ENCODE results near the gene CC2D1A. TPM values are rescaled to one million over a fixed set of nuclear protein-coding genes. Genes with fewer than 3 reads are reported as not detected.
A peak's percentile ranks its signal among the peaks of the same experiment; 100 is the strongest.

Gene CC2D1A
- total RNA-seq, 1 donor from 2014 or later = 35.2 TPM

- H3K4me1 Mint-ChIP-seq (ENCODE audit: low read depth) = peaks cover 12% of the 10 kb centered on the region
- H3K9me3 Mint-ChIP-seq (ENCODE audit: low read depth) = no peaks in the 10 kb centered on the region
- peaks cover 3% of the 10 kb centered on the region for H3K36me3 Mint-ChIP-seq (ENCODE audit: low read depth)
- no peak for TF ChIP-seq CTCF (IDR thresholded peaks at IDR 0.05)
- H3K4me3 Mint-ChIP-seq (ENCODE audit: unreplicated experiment) = peak overlapping the region; percentile 89
- no peaks in the 10 kb centered on the region for H3K27me3 Mint-ChIP-seq (ENCODE audit: low read depth)
- H3K27ac Mint-ChIP-seq (ENCODE audit: unreplicated experiment) = peak overlapping the region; percentile 80
- DNase-seq (ENCODE audit: low spot score) = no peak
Observed at GRCh38 chr19:13951799-13952153, 45.8 kb downstream of the CC2D1A start.

DNA sequence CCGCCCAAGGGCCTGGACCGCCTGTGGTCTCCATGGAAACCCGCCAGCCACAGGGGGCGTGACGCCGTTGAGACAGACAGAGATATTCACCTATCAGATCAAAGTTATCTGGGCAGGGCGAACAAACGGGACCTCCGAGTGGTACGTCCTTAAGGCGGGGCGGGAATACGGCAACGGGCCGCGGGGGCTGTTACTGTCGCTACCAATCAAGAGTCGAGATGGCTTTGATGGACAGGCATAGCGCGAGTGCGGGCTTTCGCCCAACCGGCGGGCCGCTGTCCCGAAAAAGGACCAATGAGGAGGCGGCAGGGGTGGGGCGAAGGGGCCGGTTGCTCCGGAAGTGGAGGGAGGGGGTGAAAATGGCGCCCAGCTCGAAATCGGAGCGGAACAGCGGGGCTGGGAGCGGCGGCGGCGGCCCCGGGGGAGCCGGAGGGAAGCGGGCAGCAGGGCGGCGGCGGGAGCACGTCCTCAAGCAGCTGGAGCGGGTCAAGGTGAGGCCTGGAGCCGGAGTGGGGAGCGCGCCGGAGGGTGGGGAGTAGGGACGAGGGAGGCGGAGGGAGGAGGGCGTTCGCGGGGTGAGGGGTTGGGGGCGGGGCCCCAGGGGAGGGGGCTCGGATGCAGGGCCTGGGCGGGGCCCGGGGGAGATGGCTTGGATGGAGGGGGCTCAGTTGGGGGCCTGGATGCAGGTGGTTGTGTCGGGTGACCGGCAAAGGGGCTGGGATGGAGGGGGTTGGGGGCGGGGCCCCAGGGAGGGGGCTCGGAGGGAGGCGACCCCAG, 46.3 kb downstream of the CC2D1A start, which contains the start of gene DCAF15:
TSS of gene DCAF15 (plus strand) at position 356 of the 777 bp plus-strand sequence. CDS start at position 360, 4 bp downstream.
- Mint-ChIP-seq H3K9me3 (ENCODE audit: low read depth) (no peaks in the 10 kb centered on the region), H3K4me1 (ENCODE audit: low read depth) (peaks cover 12% of the 10 kb centered on the region), H3K4me3 (ENCODE audit: unreplicated experiment) (peak within 1 kb of the TSS; percentile 89), H3K27me3 (ENCODE audit: low read depth) (no peaks in the 10 kb centered on the region), H3K36me3 (ENCODE audit: low read depth) (peaks cover 5% of the 10 kb centered on the region), H3K27ac (ENCODE audit: unreplicated experiment) (peak within 1 kb of the TSS; percentile 80)
- peak; percentile 100 for DNase-seq (ENCODE audit: low spot score)
- no peak for TF ChIP-seq CTCF (IDR thresholded peaks at IDR 0.05)

DNA sequence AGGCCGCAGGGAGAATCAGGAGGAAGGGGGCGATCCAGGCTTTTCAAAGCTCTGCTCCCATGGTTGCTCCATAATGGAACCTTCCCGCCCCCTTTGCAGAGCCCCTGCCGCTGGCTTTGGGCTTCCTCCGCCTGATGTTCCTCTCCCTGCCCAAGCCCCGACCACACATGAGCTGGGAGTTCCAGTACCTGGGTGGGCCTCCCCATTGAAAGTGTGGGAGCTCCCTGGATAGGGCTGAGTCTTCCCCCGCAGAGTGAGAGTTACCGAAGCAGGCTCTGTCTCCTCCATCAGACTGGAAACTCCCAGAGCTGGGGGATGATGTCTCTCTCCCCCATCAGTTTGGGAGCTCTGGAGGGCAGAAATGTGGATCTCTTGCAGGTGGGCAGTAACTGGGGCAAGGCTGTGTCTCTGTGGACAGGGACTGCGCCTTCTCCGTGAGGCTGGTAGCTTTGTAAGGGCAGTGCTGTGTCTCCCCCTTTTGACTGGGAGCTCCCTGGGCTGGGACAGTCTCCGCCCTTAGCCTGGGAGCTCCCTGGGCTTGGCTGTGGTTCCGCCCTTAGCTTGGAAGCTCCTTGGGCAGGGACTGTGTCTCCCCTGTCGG, 47.0 kb downstream of the CC2D1A start:
- TF ChIP-seq CTCF (IDR thresholded peaks at IDR 0.05) = peak; percentile 48
- Mint-ChIP-seq H3K9me3 (ENCODE audit: low read depth) (no peaks in the 10 kb centered on the region), H3K27me3 (ENCODE audit: low read depth) (no peaks in the 10 kb centered on the region), H3K27ac (ENCODE audit: unreplicated experiment) (peak overlapping the region; percentile 12), H3K4me1 (ENCODE audit: low read depth) (peaks cover 12% of the 10 kb centered on the region), H3K4me3 (ENCODE audit: unreplicated experiment) (peak overlapping the region; percentile 81), H3K36me3 (ENCODE audit: low read depth) (peaks cover 5% of the 10 kb centered on the region)
- no peak for DNase-seq (ENCODE audit: low spot score)

- DNase-seq (ENCODE audit: low spot score) = no peak
- Mint-ChIP-seq H3K9me3 (ENCODE audit: low read depth) (no peaks in the 10 kb centered on the region), H3K27ac (ENCODE audit: unreplicated experiment) (no peak overlapping the region), H3K27me3 (ENCODE audit: low read depth) (no peaks in the 10 kb centered on the region), H3K4me1 (ENCODE audit: low read depth) (peaks cover 12% of the 10 kb centered on the region), H3K4me3 (ENCODE audit: unreplicated experiment) (no peak overlapping the region), H3K36me3 (ENCODE audit: low read depth) (peaks cover 8% of the 10 kb centered on the region)
- TF ChIP-seq CTCF (IDR thresholded peaks at IDR 0.05) = no peak
Observed at GRCh38 chr19:13954185-13954584, 48.2 kb downstream of the CC2D1A start.

DNA sequence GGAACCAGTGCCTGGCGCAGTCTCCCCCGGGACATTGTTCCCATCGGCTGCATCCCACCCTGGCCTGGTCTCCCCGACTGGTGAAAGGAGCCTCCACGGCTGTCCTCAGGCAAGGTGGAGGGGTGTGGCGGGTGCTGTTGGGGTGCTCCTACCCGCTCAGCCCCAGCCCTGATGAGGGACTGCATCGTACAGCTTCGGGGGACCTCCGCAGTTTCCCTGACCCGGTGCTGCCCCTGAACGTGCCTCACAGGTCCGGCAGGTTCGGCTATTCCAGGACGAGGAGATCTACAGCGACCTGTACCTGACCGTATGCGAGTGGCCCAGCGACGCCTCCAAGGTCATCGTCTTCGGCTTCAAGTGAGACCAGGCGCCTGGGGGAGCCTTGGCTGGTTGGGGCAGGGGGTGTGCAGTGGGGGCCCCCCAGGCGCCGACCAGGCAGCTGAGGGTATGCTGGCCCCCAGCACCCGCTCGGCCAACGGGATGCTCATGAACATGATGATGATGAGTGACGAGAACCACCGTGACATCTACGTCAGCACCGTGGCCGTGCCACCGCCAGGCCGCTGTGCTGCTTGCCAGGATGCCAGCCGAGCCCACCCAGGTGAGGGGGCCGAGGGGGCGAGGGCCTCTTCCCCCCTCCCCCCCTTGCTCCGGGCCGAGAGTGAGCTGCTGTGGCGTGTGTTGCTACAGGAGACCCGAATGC, 49.8 kb downstream of the CC2D1A start:
- Mint-ChIP-seq H3K9me3 (ENCODE audit: low read depth) (no peaks in the 10 kb centered on the region), H3K27me3 (ENCODE audit: low read depth) (no peaks in the 10 kb centered on the region), H3K4me3 (ENCODE audit: unreplicated experiment) (no peak overlapping the region), H3K27ac (ENCODE audit: unreplicated experiment) (no peak overlapping the region), H3K4me1 (ENCODE audit: low read depth) (peaks cover 12% of the 10 kb centered on the region), H3K36me3 (ENCODE audit: low read depth) (peaks cover 11% of the 10 kb centered on the region)
- no peak for DNase-seq (ENCODE audit: low spot score)
- TF ChIP-seq CTCF (IDR thresholded peaks at IDR 0.05) = no peak
